ENCODE measurements around the gene IFT22. TPM values are rescaled to one million over a fixed set of nuclear protein-coding genes. Genes with fewer than 3 reads are reported as not detected.
"Not testable (repeated sequence)": the region's sequence is repeated elsewhere in the genome, so short reads cannot be mapped to it uniquely, and the experiment has no call there.

Gene IFT22
- total RNA-seq, 1 experiment from 2014 or later: 29.4 TPM

- DNase-seq (ENCODE audit: low spot score): peak; percentile 66
Observed at GRCh38 chr7:101315336-101315735, 6.3 kb downstream of the IFT22 start.

GRCh38 chr7:101308245-101309085 lies 13.1 kb downstream of the IFT22 start:
- DNase-seq (ENCODE audit: low spot score): peak; percentile 51

GRCh38 chr7:101306307-101306706 lies 15.3 kb downstream of the IFT22 start:
- DNase-seq (ENCODE audit: low spot score): no peak

GRCh38 chr7:101303102-101303701 lies 18.4 kb downstream of the IFT22 start:
- no peak for DNase-seq (ENCODE audit: low spot score)

GRCh38 chr7:101302641-101303101 lies 18.9 kb downstream of the IFT22 start:
- DNase-seq (ENCODE audit: low spot score): no peak

- DNase-seq (ENCODE audit: low spot score): no peak
Observed at GRCh38 chr7:101300465-101301376, 20.9 kb downstream of the IFT22 start.

- no peak for DNase-seq (ENCODE audit: low spot score)
Observed at GRCh38 chr7:101299511-101300464, 21.8 kb downstream of the IFT22 start.

- no peak for DNase-seq (ENCODE audit: low spot score)
Observed at GRCh38 chr7:101294832-101295121, 26.8 kb downstream of the IFT22 start.

- DNase-seq (ENCODE audit: low spot score): no peak
Observed at GRCh38 chr7:101294039-101294831, 27.4 kb downstream of the IFT22 start.

GRCh38 chr7:101293069-101294021 lies 28.3 kb downstream of the IFT22 start:
- DNase-seq (ENCODE audit: low spot score): not testable (repeated sequence)

GRCh38 chr7:101292566-101292965 lies 29.0 kb downstream of the IFT22 start:
- DNase-seq (ENCODE audit: low spot score): not testable (repeated sequence)

GRCh38 chr7:101290186-101291037 lies 31.2 kb downstream of the IFT22 start:
- peak; percentile 55 for DNase-seq (ENCODE audit: low spot score)

GRCh38 chr7:101289687-101290086 lies 31.9 kb downstream of the IFT22 start:
- not testable (repeated sequence) for DNase-seq (ENCODE audit: low spot score)

GRCh38 chr7:101288439-101288838 lies 33.2 kb downstream of the IFT22 start:
- DNase-seq (ENCODE audit: low spot score): no peak

- DNase-seq (ENCODE audit: low spot score): no peak
Observed at GRCh38 chr7:101287032-101287431, 34.6 kb downstream of the IFT22 start.

GRCh38 chr7:101285880-101286279 lies 35.7 kb downstream of the IFT22 start:
- not testable (repeated sequence) for DNase-seq (ENCODE audit: low spot score)

GRCh38 chr7:101285171-101285570 lies 36.4 kb downstream of the IFT22 start:
- DNase-seq (ENCODE audit: low spot score): no peak

GRCh38 chr7:101280912-101281311 lies 40.7 kb downstream of the IFT22 start:
- not testable (repeated sequence) for DNase-seq (ENCODE audit: low spot score)
